GM12878 (cell line): Measurements from ENCODE around the gene CREBRF. TPM values are rescaled to one million over a fixed set of nuclear protein-coding genes. Genes with fewer than 3 reads are reported as not detected.

Experiments
- ATF7 ChIP-seq: fragments of 450-650 bp; IDR thresholded peaks from 2 replicates; pipeline ENCODE4 v1.6.1; 2016; ENCODE audit warnings: low read depth, mild to moderate bottlenecking
- BACH1 ChIP-seq: fragments of 450-650 bp; IDR thresholded peaks from 2 replicates; pipeline ENCODE4 v1.6.1; 2017; ENCODE audit warnings: mild to moderate bottlenecking, borderline replicate concordance
- BCL3 ChIP-seq: IDR thresholded peaks from 2 replicates; pipeline ENCODE4 v1.6.1; 2011; ENCODE audit warnings: borderline replicate concordance, low read depth, mild to moderate bottlenecking, moderate library complexity, low read length; ENCODE audit not compliant: insufficient read depth, poor library complexity, severe bottlenecking
- CHD2 ChIP-seq: IDR thresholded peaks from 2 replicates; pipeline ENCODE4 v1.6.1; 2011; ENCODE audit warnings: low read depth, low read length, improper control_type of control experiment, borderline replicate concordance
- CHD4 ChIP-seq: fragments of 200-600 bp; sonication (generic); IDR thresholded peaks from 2 replicates; pipeline ENCODE4 v1.6.1; 2016; ENCODE audit warnings: mild to moderate bottlenecking
- EED ChIP-seq: sonication (generic); IDR thresholded peaks from 2 replicates; pipeline ENCODE4 v1.6.1; 2016; ENCODE audit warnings: antibody characterized with exemption, low read depth
- EZH2 ChIP-seq: IDR thresholded peaks from 2 replicates; pipeline ENCODE4 v1.6.1; 2012; ENCODE audit warnings: low read depth, mild to moderate bottlenecking, control low read depth, inconsistent platforms, low read length, borderline replicate concordance; ENCODE audit not compliant: control insufficient read depth
- HCFC1 ChIP-seq: fragments of 150-350 bp; IDR thresholded peaks from 2 replicates; pipeline ENCODE4 v1.6.1; 2014; ENCODE audit warnings: low read length
- HSF1 ChIP-seq: fragments of 150-350 bp; IDR thresholded peaks from 2 replicates; pipeline ENCODE4 v1.6.1; 2014; ENCODE audit warnings: mild to moderate bottlenecking, low read depth, low read length
- LARP7 ChIP-seq: fragments of 450-650 bp; IDR thresholded peaks from 2 replicates; pipeline ENCODE4 v1.6.1; 2017; ENCODE audit warnings: mild to moderate bottlenecking
- MXI1 ChIP-seq: fragments of 150-350 bp; IDR thresholded peaks from 2 replicates; pipeline ENCODE4 v1.6.1; 2011; ENCODE audit warnings: low read depth, mild to moderate bottlenecking, inconsistent platforms, low read length, improper control_type of control experiment
- NBN ChIP-seq: fragments of 450-650 bp; IDR thresholded peaks from 2 replicates; pipeline ENCODE4 v1.6.1; 2016
- NFXL1 ChIP-seq: fragments of 450-650 bp; IDR thresholded peaks from 2 replicates; pipeline ENCODE4 v1.6.1; 2017; ENCODE audit warnings: antibody characterized with exemption, mild to moderate bottlenecking, borderline replicate concordance
- NFYB ChIP-seq: IDR thresholded peaks from 2 replicates; pipeline ENCODE4 v1.6.1; 2011; ENCODE audit warnings: low read depth, mild to moderate bottlenecking, low read length, improper control_type of control experiment, moderate library complexity; ENCODE audit not compliant: insufficient read depth
- NR2C2 ChIP-seq: IDR thresholded peaks from 2 replicates; pipeline ENCODE4 v1.6.1; 2011; ENCODE audit warnings: borderline replicate concordance, low read depth; ENCODE audit not compliant: control insufficient read depth, insufficient read length
- NRF1 ChIP-seq: conservative IDR thresholded peaks from 2 replicates; pipeline ENCODE4 v1.6.1; 2011; ENCODE audit warnings: mild to moderate bottlenecking, low read depth, low read length, improper control_type of control experiment
- PAX5 ChIP-seq: IDR thresholded peaks from 2 replicates; pipeline ENCODE4 v1.6.1; 2011; ENCODE audit warnings: low read depth, low read length, borderline replicate concordance
- PAX8 ChIP-seq: fragments of 450-650 bp; IDR thresholded peaks from 2 replicates; pipeline ENCODE4 v1.6.1; 2017; ENCODE audit warnings: mild to moderate bottlenecking, moderate library complexity
- PKNOX1 ChIP-seq: fragments of 450-650 bp; IDR thresholded peaks from 2 replicates; pipeline ENCODE4 v1.6.1; 2016; ENCODE audit warnings: mild to moderate bottlenecking
- POLR2A ChIP-seq: IDR thresholded peaks from 2 replicates; pipeline ENCODE4 v1.6.1; 2011; ENCODE audit warnings: low read depth, mild to moderate bottlenecking, low read length
- RAD51 ChIP-seq: fragments of 450-650 bp; IDR thresholded peaks from 2 replicates; pipeline ENCODE4 v1.6.1; 2016; ENCODE audit warnings: moderate library complexity, mild to moderate bottlenecking, inconsistent platforms
- SREBF2 ChIP-seq: IDR thresholded peaks from 2 replicates; pipeline ENCODE4 v1.6.1; 2012; ENCODE audit warnings: mild to moderate bottlenecking, low read length
- SRF ChIP-seq, 2 experiments: IDR thresholded peaks; 2 replicates each; pipeline ENCODE4 v1.6.1; 2011; ENCODE audit warnings: low read depth in 2 of 2, low read length in 2 of 2, mild to moderate bottlenecking in 1 of 2, moderate library complexity in 1 of 2
- STAT1 ChIP-seq: fragments of 450-650 bp; conservative IDR thresholded peaks from 2 replicates; pipeline ENCODE4 v1.6.1; 2014; ENCODE audit warnings: antibody characterized with exemption, mild to moderate bottlenecking
- SUZ12 ChIP-seq: fragments of 200-600 bp; sonication (generic); IDR thresholded peaks from one replicate; pipeline ENCODE4 v1.6.1; 2018; ENCODE audit warnings: antibody characterized with exemption, mild to moderate bottlenecking; ENCODE audit not compliant: unreplicated experiment
- TCF12 ChIP-seq: IDR thresholded peaks from 2 replicates; pipeline ENCODE4 v1.6.1; 2011; ENCODE audit warnings: low read depth, mild to moderate bottlenecking, low read length
- USF2 ChIP-seq: IDR thresholded peaks from 2 replicates; pipeline ENCODE4 v1.6.1; 2011; ENCODE audit warnings: low read depth, low read length, improper control_type of control experiment, borderline replicate concordance
- WRNIP1 ChIP-seq: IDR thresholded peaks from 2 replicates; pipeline ENCODE4 v1.6.1; 2011; ENCODE audit warnings: low read depth, low read length, improper control_type of control experiment, borderline replicate concordance
- polyA plus RNA-seq, 11 experiments: library from polyadenylated mRNA; depleted of rRNA in 4 of 11; unstranded in 6 of 11; stranded (reverse) in 5 of 11; fragments of >200 nt; fragmentation: Nextera tagmentation in 4 of 11; fragmentation: Illumina TruSeq in 1 of 11; extraction: Ambion mirVana in 4 of 11; extraction: Trizol in 1 of 11; gene quantifications; 1 replicate in 1 of 11; 2 replicates in 10 of 11; pipeline versions ENCODE4 v1.2.1 to v1.2.3, GENCODE V29; 2011 to 2016; ENCODE audit warnings: inconsistent platforms in 2 of 11, missing spikeins in 2 of 11, low read depth in 1 of 11
- total RNA-seq, 4 experiments: library from RNA; depleted of rRNA in 3 of 4; stranded (reverse); fragments of >200 nt in 3 of 4; fragmentation: Illumina TruSeq in 1 of 4; extraction: Trizol in 1 of 4; gene quantifications; 2 replicates each; pipeline versions ENCODE4 v1.2.1 to v1.2.3, GENCODE V29; 2013 to 2021

The CREBRF gene
- total and polyA plus RNA-seq, 10 of the 15 experiments (the other 5 are each of a cell fraction or from before 2014, with no cell fraction given): 1.2 to 12.7 (median 3.9) TPM

- TF ChIP-seq HSF1: no peak
- peak; percentile 57; the same call in 1 of the 2 replicates for TF ChIP-seq PKNOX1
- peak; percentile 97 for TF ChIP-seq USF2
- no peak for TF ChIP-seq BCL3
- no peak; the same call in 1 of the 2 replicates for TF ChIP-seq EED
- TF ChIP-seq NFXL1: no peak
- peak; percentile 70 for TF ChIP-seq HCFC1
- no peak for TF ChIP-seq WRNIP1
- peak; percentile 23; the same call in 1 of the 2 replicates for TF ChIP-seq BACH1
- TF ChIP-seq NR2C2: no peak
- no peak for TF ChIP-seq SRF (IDR thresholded peaks at IDR 0.05; ENCODE audit: low read depth in 2 of 2, low read length in 2 of 2)
- TF ChIP-seq EZH2: no peak
- peak; percentile 77; the same call in 1 of the 2 replicates for TF ChIP-seq LARP7
- peak; percentile 86 for TF ChIP-seq MXI1
- TF ChIP-seq SUZ12: no peak
- peak; percentile 15; the same call in 1 of the 2 replicates for TF ChIP-seq PAX5
- peak; percentile 98 for TF ChIP-seq RAD51
- 0 out of 2 replicates have a peak, but pooled peaks have one; percentile 35 for TF ChIP-seq NBN
- TF ChIP-seq TCF12: no peak; the same call in 1 of the 2 replicates
- peak; percentile 83; the same call in 1 of the 2 replicates for TF ChIP-seq CHD2
- 0 out of 2 replicates have a peak, but pooled peaks have one; percentile 8 for TF ChIP-seq NRF1
- peak; percentile 38; the same call in 1 of the 2 replicates for TF ChIP-seq SREBF2
- no peak for TF ChIP-seq PAX8
- TF ChIP-seq NFYB: peak; percentile 79
- TF ChIP-seq CHD4: no peak
- peak; percentile 73 for TF ChIP-seq POLR2A
- TF ChIP-seq ATF7: peak; percentile 43; the same call in 1 of the 2 replicates
- no peak for TF ChIP-seq STAT1
Observed at GRCh38 chr5:173055983-173056782, at the start of gene CREBRF (continued).
